Measurements from ENCODE around the gene INTS14.

Gene INTS14

GRCh38 chr15:65559941-65560340, 51.0 kb downstream of the INTS14 start:
- no peaks in the 10 kb centered on the region for H3K27me3 ChIP-seq (ENCODE audit: insufficient read depth, poor library complexity, severe bottlenecking)
- H3K4me3 ChIP-seq (replicated peaks; ENCODE audit: insufficient read depth, low read length), result no peak overlapping the region
- DNase-seq (ENCODE audit: low read depth in 1 of 2, low spot score in 1 of 2), result no peak
- no peak for TF ChIP-seq GABPA (IDR thresholded peaks at IDR 0.05; ENCODE audit: low read depth)
- TF ChIP-seq SPI1 (IDR thresholded peaks at IDR 0.05; ENCODE audit: borderline replicate concordance, low read depth), result no peak
- TF ChIP-seq POLR2AphosphoS5 (IDR thresholded peaks at IDR 0.05; ENCODE audit: low read depth), result no peak
- no peak for TF ChIP-seq CTCF (IDR thresholded peaks at IDR 0.05; ENCODE audit: insufficient read depth, low read length)
- no peak for TF ChIP-seq REST (IDR thresholded peaks at IDR 0.05; ENCODE audit: insufficient replicate concordance, low read depth)
- H3K27ac ChIP-seq (replicated peaks), result no peak overlapping the region

GRCh38 chr15:65558997-65559760, 51.8 kb downstream of the INTS14 start:
- TF ChIP-seq SPI1 (IDR thresholded peaks at IDR 0.05; ENCODE audit: borderline replicate concordance, low read depth) (no peak), GABPA (IDR thresholded peaks at IDR 0.05; ENCODE audit: low read depth) (no peak), CTCF (IDR thresholded peaks at IDR 0.05; ENCODE audit: insufficient read depth, low read length) (no peak), REST (IDR thresholded peaks at IDR 0.05; ENCODE audit: insufficient replicate concordance, low read depth) (no peak), POLR2AphosphoS5 (IDR thresholded peaks at IDR 0.05; ENCODE audit: low read depth) (no peak)

DNA sequence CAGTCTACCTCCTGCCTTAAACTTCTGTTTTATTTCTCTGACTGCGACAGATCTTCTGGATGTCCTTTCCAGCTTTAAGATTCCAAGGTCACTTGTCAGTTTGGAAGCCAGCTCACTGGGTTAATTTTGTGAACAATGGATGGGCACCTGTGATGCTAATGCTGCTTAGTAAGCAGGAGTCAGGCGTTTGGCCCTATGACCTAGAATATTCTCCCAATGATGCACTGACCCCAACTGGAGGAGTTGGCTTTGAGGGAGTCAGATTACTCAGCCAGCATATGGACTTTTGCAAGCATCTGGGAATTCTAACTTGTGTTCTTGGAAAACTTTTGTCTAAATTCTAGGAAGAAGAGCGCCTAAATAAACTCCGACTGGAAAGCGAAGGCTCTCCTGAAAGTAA, 52.6 kb downstream of the INTS14 start:
- DNase-seq (ENCODE audit: low read depth in 1 of 2, low spot score in 1 of 2), result no peak
- Histone ChIP-seq H3K27me3 (ENCODE audit: insufficient read depth, poor library complexity, severe bottlenecking) (no peaks in the 10 kb centered on the region), H3K4me3 (replicated peaks; ENCODE audit: insufficient read depth, low read length) (no peak overlapping the region), H3K27ac (replicated peaks) (no peak overlapping the region)
- no peak for TF ChIP-seq REST (IDR thresholded peaks at IDR 0.05; ENCODE audit: insufficient replicate concordance, low read depth)
- TF ChIP-seq POLR2AphosphoS5 (IDR thresholded peaks at IDR 0.05; ENCODE audit: low read depth), result no peak
- no peak for TF ChIP-seq GABPA (IDR thresholded peaks at IDR 0.05; ENCODE audit: low read depth)
- TF ChIP-seq SPI1 (IDR thresholded peaks at IDR 0.05; ENCODE audit: borderline replicate concordance, low read depth), result no peak
- TF ChIP-seq CTCF (IDR thresholded peaks at IDR 0.05; ENCODE audit: insufficient read depth, low read length), result no peak

More at GRCh38 chr15:65558997-65559760, 51.8 kb downstream of the INTS14 start:
- no peak for DNase-seq (ENCODE audit: low read depth in 1 of 2, low spot score in 1 of 2)
- Histone ChIP-seq H3K27me3 (ENCODE audit: insufficient read depth, poor library complexity, severe bottlenecking) (no peaks in the 10 kb centered on the region), H3K4me3 (replicated peaks; ENCODE audit: insufficient read depth, low read length) (no peak overlapping the region), H3K27ac (replicated peaks) (no peak overlapping the region)
